GM19395 (cell line): ENCODE measurements around the gene OR5T2.
"Not testable (repeated sequence)": the region's sequence is repeated elsewhere in the genome, so short reads cannot be mapped to it uniquely, and the experiment has no call there.

Experiments
- ATAC-seq: cut with Tn5 transposase; IDR thresholded peaks from one replicate; pipeline ENCODE4 v1.9.1; 2021; ENCODE audit warnings: mild to moderate bottlenecking, moderate library complexity; ENCODE audit not compliant: unreplicated experiment

The OR5T2 gene

DNA sequence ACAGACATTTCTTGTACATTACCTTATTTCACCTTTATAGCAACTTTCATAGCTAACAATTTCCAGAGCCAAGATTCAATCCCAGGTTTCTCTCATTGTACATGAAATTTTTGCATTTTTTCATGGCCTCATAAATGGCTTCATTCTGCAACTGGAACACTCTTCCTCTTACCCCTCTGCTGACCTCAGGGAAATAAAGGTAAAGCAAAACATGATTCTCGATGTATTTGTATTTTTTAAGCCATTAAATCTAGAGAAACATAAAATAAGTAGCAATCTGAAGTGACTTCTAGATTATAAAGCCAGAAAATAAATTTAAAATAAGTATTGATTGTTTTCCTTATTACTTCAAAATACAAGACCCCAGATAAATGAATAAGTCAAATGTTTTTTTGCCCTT is at the start of gene OR5T2:
Gene OR5T2 (minus strand): TSS at position 101 of the 400 bp plus-strand sequence. CDS start 1,193 bp downstream, outside the sequence.
- ATAC-seq = no peak

DNA sequence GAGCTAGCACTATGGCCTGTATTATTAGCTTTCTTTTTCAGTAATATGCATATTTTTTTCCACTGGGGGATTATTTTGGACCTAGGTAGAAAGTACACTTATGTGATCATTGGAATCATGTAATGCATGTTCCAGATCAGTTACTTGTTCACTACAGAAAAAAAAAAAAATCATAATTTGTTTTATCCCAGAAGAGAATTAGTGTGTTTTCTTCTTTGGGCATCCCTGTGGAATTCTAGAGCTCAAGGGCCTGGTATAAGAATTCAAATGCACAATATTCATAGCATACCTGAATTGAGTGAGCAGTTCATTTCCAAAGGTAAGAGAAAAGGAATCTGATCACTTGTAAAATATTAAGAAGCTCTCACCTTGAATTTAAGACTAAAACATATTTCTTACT is 39.8 kb upstream of the OR5T2 start, which contains the start of gene OR5T1:
Gene OR5T1 (plus strand): TSS at position 301 of the 400 bp plus-strand sequence. CDS start 1,485 bp downstream, outside the sequence.
- ATAC-seq = no peak

DNA sequence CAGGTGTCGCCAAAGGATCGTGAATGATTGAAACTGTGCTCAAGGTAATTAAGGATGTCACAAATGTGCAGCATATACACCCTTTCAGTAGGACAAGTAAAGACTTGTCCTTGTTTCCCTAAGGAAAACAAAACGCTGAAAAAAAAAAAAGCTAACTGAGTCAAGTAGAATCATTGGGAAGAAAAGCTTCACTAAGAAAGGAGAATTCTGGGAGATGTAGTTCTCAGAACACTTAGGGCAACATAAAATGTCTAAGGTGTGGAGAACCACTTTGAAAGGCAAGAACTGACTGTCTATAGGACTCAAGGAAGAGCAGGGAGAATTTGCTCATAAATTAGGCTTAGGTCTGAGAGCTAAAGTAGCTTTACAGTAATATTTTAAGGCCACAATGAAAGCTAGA is 37.0 kb upstream of the OR5T2 start:
- ATAC-seq = no peak

DNA sequence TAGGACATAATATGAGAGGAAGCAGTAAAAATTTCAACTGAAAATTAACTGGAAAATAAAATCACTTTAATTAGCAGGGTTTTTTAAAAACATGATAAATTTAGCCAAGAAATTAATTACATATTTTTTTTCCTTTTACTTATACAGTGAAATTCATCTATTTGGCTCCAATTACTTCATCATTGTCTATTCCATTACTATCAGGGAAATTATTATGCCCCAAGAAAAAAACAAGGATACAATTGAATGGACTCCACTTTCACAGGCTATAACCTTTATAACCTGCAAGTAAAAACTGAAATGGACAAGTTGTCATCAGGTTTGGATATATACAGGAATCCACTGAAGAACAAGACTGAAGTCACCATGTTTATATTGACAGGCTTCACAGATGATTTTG is 17.9 kb upstream of the OR5T2 start, which contains the start of gene OR5T3:
Gene OR5T3 (plus strand): TSS at position 301 of the 400 bp plus-strand sequence. CDS start 0 bp downstream, at position 301.
- ATAC-seq = no peak

DNA sequence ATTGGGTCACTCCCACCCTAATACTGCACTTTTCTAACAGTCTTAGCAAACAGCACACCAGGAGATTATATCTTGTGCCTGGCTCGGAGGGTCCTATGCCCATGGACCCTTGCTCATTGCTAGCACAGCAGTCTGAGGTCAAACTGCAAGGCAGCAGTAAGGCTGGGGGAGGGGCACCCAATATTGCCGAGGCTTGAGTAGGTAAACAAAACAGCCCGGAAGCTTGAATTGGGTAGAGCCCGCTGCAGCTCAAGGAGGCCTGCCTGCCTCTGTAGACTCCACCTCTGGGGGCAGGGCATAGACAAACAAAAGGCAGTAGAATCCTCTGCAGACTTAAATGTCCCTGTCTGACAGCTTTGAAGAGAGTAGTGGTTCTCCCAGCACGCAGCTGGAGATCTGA is 14.3 kb downstream of the OR5T2 start:
- ATAC-seq = not testable (repeated sequence)

DNA sequence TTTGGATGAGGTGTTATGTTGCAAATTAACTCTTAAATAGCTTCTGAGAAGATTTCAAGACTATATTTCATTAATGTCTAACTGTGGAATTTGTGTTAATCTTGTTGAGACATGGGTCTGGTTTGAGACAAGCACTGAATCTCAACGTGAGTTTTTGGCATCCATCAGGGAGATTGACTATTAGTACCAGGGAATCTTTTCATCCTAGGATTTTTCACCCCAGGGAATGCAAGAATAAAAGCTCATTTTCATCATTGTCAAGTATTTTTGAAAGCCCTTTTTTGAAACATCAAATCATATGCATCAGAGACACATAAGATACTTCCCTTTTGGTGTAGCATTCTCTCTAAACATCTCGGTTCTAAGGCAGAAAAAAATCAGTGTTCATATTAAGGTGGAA is 19.5 kb downstream of the OR5T2 start:
- no peak for ATAC-seq

DNA sequence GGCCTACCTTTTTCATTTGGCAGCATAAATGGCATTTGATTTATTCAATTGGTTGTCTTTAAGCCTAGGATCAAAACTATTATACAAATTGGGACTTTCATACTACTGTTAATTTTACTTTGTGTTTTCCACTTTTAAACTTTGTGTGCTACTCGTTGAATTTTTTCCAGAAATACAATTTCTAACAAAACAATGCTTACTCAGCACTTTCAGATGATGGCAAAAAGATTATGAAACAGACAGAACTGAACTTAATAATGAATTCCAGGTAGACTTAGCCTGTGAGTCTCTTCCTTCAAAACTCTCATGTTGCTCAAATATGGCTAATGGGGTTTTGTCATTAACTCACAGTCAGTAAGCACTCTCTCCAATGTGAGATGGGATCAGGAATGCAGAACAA is 26.3 kb downstream of the OR5T2 start:
- no peak for ATAC-seq

DNA sequence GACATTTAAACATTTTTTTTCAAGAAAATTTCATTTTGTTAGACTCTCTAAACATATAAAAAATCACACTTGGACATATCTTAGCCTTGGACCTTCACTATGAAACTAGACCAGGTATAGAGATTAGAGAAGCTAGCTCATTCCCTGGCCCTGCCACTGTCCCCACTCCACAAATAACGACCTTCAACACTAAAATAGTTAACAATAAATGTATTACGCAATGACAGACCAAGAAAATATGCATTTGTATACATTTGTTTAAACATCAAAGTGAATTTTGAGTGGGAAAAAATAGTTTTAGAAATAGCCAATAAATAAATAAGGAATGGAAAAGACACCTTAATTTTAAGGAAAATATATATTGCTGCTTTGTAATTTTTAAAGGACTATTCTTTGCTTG is 36.7 kb downstream of the OR5T2 start:
- ATAC-seq = no peak

DNA sequence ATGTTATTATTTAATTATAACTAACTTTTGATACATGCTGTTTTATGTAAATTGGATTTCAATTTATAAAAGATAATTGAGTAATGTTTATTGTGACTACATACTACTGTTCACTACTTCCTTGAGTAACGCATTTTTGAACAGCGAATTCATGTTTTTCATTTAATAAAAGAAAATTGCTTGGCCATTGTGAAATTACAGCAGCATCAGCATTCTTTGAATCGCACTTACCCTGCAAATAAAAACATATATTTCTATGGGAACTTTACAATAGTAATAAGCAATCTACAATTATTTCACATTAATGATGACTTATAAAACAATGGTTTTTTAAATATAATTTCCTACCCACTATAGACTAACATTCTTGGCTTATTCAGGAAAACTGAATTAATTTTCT is 37.4 kb downstream of the OR5T2 start:
- ATAC-seq = no peak

DNA sequence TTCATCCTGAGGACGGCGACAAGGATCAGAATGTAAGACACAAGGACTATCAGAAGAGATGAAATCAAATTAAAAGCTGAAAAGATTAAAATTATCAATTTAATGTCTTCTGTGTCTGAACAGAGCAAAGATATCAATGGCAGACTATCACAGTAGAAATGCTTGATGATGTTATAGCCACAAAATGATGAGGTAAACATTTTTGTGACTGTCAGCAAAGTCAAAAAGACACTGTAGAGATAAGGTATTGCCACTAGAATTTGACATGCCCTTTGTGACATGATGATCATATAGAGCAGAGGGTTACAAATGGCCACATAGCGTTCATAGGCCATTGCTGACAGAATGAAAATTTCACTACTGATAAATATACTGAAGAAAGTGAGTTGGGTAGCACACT is 45.5 kb downstream of the OR5T2 start:
- ATAC-seq = no peak

DNA sequence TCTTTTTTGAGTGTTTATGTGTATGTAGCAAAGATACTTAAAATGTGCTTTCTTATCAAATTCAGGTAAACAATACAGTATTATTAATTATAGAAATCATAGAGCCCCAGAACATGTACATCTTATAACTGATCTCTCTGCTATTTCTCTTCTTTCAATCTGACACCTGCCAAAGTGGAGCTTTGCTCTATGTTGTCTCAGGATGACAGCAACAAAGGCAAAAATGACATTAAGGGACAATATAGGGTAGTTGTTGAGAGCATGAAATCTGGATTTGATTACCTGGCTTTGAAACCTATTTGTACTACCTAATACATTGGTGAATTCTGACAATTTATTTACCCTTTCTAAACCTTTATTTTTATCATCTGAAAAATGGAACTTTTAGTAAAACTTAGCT is 50.6 kb downstream of the OR5T2 start:
- ATAC-seq = no peak
